NAMALWA (cell line): Measurements from ENCODE around the gene NCAPH2.
A peak's percentile ranks its signal among the peaks of the same experiment; 100 is the strongest.

Experiments used
- DNase-seq: peaks from one replicate; pipeline ENCODE4 v3.0.0-alpha.2; 2015; ENCODE audit warnings: low spot score

Gene NCAPH2

DNA sequence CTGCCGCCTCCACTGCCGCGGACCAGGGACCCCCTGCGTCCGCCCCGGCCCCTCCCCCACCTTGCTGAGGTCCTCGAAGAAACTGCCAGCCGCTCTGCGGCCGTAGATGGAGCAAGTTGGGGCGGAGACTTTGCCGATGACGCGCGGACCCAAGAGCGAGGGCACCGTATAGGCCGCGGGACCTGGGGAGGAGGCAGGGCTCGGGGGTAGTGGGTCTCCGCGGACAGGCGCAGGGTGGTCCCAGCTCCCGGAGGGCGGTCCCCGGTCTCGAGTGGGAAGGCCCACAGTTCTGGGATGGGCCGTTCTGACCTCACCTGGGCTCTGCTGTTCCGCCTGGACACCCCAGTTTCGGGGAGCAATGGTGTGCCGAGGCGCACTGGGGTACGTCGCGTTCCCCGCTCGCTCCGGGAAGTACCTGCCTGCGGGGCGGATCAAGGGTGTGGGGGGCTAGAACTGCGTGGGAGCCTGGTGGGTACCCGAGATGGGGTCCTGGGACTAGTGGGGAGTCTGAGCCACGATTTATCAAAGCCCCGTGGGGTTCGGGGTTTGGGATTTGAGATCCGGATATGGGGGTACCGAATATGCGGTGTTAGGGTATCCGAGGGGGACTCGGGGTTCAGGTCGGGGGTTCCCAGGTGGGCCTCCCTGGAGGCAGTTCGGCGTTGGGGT lies 23.0 kb downstream of the NCAPH2 start:
- DNase-seq, result peak; percentile 90

DNA sequence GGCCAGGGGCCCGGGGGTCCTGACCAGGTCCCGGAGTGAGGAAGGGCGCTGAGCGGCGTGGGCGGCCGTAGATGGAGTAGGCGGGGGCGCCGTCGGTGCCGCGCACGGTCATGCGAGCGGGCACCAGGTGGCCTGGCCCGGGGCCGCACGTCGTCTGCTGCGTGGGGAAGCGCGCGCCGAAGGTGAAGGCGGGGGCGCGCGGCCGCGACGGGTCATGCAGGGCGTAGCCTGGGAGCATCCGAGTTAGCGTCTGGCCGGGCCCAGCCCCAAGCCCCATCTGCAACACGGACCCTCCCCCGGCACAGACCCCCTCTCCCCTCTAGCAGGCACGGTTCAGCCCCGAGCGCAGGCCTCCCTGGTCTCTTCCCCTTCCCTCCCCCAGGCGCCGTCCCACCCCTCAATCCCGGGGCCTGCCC lies 23.5 kb downstream of the NCAPH2 start:
- peak; percentile 70 for DNase-seq

DNA sequence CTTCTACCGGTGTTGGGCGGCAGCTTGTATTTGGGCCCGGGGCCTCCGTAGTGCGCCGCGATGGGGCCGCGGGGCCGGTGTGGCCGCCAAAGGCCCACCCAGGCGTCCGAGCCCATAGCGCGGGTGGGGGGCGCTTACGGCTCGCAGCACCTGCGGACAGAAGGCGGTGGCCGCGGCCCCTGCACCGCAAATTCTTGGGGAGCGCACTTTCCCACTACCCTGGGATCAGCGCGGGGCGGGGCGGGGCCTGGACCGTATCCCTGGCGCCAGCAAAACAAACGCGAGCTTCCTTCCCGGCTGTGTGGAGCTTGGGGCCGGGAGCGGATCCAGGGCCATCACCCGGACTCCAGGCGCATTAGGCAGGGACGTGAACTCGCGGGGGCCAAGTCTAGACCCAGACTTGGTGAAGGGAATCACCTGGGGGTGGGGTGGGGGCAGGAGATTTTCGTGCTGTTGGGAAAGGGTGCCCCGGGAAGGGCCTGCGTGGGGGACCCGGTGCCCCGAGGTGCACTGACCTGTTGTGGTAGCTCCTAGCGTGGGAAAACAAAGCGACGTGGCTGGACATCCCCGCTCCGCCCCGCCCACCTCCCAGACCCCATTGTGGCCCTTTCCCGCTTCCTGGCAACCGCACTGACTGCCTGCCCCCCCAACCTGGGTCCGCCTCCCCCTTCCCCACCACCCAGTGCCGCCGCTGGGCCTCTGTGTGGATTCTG lies 24.1 kb downstream of the NCAPH2 start:
- DNase-seq, result no peak

DNA sequence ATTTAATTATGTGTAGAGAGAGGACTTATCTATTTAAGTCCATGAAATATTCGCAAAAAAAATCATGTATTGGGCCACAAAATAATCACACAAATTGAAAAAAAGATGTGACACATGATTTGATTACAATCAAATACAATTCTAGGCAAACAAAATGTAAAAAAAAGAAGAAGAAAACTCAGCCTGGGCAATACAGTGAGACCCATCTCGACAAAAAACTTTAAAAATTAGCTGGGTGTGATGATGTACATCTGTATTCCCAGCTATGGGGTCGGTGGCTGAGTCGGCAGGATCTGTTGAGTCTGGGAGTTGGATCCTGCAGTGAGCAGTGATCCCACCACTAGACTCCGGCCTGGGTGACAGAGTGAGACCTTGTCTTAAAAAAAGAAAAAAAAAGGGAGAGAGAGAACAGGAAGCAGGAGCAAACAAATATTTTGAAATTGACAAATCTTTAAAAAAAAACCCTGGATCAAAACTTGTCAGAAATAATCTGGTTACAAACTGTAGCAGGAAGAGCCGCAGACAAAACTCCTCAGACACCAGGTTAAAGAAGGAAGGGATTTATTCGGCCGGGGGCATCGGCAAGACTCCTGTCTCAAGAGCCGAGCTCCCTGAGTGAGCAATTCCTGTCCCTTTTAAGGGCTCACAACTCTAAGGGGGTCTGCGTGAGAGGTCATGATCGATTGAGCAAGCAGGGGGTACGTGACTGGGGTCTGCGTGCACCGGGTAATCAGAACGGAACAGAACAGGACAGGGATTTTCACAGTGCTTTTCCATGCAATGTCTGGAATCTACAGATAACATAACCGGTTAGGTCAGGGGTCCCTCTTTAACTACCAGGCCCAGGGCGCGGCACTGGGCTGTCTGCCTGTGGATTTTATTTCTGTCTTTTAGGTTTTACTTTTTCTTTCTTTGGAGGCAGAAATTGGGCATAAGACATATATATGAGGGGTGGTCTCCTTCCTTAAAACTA lies 25.1 kb downstream of the NCAPH2 start:
- no peak for DNase-seq

DNA sequence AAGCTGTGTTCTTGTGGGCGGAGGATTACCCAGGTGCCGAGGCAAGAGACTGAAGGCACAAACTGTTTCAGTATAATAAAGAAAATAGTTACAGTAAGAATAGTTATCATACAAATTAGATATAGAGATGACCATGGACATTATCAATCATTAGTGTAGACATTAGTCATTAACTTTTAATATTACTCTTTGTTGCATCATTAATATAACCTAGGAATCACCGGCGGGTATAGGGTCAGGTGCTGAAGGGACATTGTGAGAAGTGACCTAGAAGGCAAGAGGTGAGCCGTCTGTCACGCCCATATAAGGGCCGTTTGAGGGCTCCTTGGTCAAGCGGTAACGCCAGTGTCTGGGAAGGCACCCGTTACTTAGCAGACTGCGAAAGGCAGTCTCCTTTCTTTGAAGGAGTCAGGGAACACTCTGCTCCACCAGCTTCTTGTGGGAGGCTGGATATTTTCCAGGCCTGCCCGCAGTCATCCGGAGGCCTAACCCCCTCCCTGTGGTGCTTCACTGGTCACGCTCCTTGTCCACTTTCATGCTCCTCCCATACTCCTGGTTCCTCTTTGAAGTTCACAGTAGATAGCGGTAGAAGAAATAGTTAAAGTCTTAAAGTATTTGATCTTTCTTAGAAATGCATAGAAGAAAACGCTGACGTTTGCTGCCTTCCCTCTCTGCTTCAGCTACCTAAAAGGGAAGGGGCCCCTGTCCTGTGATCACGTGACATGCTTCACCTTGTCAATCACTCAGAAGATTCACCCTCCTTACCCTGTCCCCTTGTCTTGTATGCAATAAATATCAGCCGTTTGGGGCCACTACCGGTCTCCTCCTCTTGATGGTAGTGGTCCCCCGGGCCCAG lies 26.1 kb downstream of the NCAPH2 start:
- DNase-seq, result peak; percentile 77

DNA sequence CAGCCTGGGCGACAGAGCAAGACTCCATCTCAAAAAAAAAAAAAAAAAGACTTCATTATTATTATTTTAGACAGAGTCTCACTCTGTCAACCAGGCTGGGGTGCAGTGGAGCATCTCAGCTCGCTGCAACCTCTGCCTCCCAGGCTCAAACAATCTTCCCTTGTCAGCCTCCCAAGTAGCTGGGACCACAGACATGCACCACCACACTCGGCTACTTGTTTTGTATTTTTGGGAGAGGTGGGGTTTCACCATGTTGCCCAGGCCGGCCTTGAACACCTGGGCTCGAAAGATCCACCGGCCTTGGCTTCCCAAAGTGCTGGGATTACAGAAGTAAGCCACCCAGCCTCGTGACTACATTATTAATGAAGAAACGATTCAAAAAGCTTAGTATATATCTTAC lies 27.1 kb downstream of the NCAPH2 start:
- peak; percentile 65 for DNase-seq

DNA sequence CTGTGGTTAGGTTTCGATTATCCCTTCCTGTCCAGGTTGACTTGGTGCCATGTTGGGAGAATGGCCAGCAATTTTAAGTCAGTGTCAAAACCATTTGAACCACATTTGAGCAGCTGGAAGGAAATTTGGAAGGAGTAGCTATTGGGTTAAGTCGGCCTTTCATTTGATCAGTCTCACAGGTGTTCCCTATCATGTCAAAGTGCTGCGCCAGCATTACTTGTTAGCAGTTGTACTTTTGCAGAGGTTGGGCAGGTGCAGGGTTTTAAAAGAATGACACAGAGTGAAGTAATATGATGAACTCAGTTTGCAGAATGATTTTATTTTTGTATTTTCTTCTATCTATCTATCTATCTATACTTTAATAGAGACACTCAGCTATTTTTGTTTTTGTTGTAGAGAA lies 28.2 kb downstream of the NCAPH2 start:
- DNase-seq, result peak; percentile 31

DNA sequence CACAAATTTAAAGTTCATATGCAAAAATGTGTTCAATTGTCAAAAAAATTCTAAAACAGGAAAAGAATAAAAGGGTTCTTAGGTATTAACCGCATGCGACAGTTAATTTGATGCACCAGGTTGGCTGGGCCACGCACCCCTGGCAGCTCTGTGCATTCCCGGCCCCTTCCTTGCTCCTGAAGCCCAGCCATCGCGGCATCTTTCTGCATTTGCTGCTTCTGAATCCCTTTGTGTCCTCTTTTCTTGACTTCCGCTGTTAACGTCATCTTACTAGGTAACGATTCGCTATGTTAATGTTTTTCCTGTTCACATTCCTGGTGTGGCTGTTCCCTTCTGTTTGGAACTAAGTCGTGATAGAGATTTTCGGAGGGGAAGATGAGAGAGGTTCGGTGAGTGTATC lies 29.7 kb downstream of the NCAPH2 start:
- DNase-seq, result no peak

DNA sequence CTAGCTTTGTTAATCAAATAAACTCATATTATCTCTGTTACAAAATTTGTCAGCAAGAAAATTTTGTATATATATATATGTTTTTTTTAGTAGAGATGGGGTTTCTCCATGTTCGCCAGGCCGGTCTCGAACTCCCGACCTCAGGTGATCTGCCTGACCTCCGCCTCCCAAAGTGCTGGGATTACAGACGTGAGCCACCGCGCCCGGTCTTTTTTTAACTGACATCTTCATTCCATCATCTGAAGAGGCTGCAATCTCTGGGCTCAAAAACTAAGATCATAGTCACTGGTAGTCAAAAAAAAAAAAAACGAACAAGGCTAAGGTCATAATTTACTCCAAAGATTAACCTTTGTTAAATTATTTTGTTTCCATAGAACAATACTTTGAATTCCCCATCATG lies 32.4 kb downstream of the NCAPH2 start:
- no peak for DNase-seq

DNA sequence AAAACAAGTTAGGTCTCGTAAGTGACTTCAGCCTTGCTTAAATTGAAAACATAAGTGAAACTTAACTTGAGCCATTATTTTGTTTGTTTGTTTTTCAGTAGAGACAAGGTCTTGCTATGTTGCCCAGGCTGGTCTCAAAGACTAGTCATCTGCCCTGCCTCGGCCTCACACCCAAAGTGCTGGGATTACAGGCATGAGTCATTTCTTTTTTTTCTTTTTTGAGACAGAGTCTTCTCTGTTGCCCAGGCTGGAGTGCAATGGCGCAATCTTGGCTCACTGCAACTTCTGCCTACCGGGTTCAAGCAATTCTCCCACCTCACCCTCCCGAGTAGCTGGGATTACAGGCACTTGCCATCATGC lies 33.6 kb downstream of the NCAPH2 start:
- DNase-seq, result peak; percentile 43

DNA sequence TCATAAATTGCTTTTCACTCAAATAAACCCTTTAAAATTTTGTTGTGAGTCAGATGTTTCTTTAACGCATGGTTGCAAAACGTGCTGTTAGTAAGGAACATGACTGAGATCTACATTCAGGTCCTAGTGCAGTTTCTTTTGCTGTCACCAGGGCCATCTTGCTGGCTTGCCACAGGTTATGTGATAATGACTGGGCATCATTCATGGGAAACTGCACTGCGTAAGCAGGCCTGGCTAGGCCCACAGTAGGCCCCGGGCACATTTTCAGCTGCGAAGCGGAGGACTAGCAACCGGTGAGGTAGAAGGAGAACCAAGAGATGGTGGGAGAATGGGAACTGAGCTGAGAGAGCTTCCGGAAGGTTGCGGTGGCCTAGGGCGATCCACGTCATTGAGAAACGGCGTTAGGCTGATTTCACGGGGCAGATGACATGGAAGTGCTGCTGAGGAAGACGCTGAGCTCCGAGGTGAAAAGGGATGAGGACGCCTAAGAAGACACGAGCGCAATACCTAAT lies 34.4 kb downstream of the NCAPH2 start:
- peak; percentile 64 for DNase-seq

DNA sequence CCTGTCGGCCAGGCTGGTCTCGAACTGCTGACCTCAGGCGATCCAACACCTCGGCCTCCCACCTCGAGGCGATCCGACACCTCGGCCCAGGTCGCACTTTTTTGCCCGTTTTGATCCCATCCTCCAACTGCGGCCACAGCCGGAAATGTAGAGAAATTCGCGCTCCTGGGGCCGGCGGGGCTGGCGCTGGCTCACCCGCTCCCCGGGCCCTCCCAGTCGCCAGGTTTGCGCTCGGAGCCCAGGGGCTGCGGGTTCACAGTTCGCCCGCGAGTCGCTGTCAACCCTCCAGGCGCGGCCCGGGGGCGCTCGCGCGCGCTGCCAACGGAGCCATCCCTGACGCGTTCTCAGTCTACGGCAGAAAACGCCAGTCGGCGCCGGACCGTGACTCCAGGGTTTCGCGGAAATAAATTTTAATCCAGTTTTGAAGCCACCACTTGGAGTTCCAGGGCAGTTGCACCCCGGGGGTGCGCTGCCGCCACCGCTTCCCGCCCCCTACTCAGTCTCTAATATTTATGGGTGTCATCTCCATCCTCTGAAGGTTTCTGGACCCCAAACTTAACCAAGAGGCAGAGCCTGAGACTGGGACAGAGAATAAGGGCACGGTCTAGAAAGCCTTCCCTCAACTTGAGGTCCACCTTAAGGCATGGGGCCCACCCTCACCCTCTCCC lies 36.2 kb downstream of the NCAPH2 start:
- DNase-seq, result peak; percentile 83

DNA sequence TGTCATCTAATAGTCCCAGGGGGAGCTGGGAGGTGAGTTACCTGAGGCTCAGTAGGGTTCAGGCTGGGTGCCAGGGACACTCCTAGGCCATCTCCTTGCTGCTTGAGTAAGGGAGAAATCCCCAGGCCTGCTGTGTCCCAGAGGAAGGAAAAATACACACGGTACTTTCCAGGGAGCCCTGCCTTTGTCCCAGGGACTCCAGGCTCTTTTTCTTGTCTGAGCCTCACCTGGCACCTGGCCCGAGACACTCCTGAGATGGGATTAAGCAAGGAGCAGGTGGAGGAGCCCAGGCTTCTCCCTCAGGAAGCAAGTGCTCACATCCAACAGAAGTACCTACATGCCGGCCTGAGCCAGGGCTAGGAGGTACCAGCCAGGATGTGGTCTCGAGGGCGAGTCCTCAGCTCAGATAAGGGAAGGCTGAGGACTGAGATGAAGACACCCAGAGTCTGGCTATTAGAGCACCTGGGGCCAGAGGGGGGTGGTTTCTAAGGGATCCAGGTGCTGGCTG lies 36.8 kb downstream of the NCAPH2 start:
- no peak for DNase-seq

DNA sequence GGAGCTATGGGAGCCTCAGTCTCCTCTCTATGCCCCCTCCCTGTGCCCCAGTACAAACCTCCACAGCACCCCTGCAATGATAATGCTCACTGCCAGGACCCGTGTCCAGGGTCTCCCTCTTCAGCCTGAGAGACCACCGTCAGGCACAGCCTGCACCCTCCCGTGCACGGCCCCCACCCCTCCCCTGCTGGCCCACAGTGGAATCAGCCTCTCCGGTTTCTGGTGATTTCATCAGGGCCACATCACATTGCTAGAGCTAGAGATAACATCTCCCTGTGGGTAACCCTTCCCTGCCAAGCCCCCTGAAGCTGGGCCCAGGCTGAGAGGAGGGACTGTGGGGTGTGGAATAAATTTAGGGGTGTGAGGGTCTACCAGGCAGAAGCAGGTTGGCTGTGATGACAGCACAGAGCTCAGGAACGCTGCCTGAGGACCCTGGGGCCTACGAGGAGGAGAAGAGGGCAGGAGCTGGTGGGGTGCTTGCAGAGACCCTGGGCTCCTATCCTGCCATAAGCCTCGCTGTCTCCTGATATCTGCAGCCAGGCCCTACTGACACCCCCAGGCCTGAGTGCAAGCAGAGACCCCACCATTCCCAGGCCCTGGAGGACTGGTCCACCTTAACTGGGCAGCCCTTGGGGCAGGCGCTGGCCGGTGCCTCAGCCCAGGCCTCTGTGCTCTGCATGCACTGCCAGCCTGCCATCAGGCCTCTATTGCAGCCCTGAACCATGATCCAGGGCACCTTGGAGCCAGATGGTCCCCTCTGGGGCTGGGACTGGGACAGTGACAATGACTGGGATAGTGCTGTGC lies 37.7 kb downstream of the NCAPH2 start, which contains the start of gene KLHDC7B:
KLHDC7B (plus strand) TSS at position 378 of the 804 bp plus-strand sequence; CDS start at position 723, 345 bp downstream.
- no peak for DNase-seq

DNA sequence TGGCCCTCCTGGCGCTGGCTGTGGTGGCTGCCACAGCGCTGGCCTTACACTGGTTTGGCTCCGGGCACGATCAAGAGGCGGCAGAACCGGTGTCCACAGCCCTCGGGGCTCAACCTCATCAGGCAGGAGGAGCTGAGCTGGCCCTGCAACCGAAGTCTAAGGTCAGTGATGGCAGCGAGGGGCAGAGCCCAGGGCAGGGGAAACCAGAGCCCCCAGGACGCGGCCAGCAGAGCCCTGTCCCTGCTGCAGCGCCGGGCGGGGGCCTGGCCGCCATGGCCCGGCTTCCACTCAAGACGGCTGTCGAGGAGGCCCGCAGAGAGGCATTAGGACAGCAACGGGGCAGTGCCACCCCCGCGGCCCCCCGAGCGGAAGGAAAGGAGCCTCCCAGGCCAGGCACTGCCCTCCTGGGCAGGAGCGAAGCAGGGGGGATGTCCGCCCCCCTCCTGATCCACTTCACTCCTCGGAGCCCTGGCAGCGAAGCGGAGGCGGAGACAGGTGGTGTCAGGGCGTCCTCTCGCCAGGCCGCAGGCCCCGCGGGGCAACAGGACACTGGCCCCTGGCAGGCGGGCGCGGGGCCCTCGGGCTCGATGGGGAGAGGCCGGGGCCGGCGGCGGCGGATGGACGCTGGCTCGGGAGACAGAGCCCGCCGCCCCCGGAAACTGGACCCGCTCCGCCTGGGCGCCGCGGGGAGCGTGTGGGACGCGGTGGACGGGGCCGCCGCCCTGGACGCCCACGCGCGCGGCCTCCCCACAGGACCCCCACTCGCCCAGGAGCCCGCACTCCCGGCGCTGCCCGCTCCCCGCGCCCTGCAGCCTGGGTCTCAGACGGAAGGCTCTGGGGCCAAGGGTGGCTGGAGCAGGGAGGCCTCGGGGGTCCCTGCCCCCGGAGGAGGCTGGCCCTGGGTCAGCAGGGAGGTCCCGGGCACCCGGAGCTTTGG lies 38.6 kb downstream of the NCAPH2 start:
- no peak for DNase-seq

DNA sequence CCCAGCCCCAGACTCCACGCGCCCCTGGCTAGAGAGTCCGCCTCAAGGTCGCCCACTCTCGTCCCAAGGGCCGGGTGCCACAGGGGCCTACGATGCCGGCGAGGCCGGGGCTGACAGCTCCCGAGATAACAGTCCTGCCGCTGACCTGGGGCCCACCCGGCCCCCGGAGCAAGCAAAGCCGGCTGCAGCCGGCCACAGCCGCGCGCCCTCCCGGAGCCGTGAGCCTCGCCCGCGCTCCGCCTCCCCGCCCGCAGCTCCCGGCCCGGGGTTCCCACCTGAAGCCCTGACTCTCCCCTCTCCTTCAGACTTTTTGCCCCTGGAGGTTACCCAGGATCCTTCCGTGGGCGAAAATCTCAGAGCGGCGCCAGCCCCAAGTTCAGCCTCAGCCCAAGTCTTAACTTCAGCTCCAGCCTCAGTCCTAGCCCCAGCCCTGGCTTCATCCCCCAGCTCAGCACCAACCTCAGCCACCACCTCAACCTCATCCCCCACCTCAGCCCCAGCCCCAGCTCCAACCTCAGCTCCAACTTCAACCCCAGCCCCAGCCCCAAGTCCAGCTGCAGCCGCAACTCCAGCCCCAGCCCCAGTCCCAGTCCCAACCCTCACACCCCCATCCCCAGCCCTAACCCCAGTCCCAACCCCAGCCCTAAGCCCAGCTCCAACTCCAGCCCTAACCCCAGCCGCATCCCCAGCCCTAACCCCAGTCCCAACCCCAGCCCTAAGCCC lies 39.4 kb downstream of the NCAPH2 start:
- DNase-seq, result no peak

DNA sequence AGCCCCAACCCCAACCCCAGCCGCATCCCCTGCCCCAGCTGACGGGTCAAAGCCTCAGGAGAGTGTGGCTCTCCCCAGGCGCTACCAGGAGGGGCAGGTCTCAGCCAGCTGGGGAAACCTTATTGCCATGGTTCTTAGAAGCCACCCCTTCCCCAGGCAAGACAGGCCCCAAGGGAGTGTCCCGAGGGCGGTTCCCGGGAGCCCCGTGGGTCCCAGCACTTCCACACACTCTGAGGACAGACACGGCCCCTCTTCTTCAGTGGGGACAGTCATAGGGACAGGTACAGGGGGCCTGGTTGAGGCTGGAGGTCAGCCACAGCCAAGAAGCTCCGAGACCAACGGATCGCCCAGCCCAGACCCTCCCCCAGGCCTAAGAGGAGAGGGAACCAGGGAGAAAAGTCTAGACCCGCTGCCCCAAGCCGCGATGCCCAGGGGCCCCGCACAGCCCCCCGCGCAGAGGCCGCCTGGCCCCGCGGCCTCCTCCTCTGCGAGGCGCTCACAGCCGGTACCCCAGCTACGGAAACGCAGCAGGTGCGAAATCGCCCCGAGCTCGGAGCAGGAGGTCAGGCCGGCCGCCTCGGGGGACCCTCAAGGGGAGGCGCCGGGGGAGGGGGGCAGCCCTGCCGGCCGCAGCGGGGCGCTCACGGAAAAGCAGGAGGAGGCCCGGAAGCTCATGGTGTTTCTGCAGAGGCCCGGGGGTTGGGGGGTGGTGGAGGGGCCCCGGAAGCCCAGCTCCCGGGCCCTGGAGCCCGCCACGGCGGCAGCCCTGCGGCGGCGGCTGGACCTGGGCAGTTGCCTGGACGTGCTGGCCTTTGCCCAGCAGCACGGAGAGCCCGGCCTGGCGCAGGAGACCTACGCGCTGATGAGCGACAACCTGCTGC lies 40.3 kb downstream of the NCAPH2 start:
- DNase-seq, result no peak
